LNCAP (cell line): ENCODE measurements around the gene ABHD15.

Experiments used
- CTCF ChIP-seq: fragments of 450-650 bp; IDR thresholded peaks from 2 replicates; pipeline ENCODE4 v1.5.1; 2017; ENCODE audit warnings: mild to moderate bottlenecking

Gene ABHD15

GRCh38 chr17:29612404-29613280 lies 45.8 kb upstream of the ABHD15 start:
- no peak for TF ChIP-seq CTCF

DNA sequence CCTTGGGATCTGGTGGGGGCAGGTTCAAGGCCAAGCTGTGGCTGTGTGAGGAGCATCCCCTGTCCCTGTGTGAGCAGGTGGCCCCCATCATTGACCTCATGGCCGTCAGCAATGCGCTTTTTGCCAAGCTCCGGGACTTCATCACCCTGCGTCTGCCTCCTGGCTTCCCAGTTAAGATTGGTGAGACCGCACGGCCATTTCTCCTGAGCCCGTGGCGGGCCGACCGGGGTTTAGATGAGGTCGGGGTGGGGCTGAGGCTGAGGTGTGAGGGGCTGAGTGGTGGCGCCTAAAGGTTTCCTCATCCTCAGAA lies 45.2 kb upstream of the ABHD15 start:
- no peak for TF ChIP-seq CTCF

GRCh38 chr17:29611351-29612093 lies 44.7 kb upstream of the ABHD15 start:
- TF ChIP-seq CTCF: no peak

DNA sequence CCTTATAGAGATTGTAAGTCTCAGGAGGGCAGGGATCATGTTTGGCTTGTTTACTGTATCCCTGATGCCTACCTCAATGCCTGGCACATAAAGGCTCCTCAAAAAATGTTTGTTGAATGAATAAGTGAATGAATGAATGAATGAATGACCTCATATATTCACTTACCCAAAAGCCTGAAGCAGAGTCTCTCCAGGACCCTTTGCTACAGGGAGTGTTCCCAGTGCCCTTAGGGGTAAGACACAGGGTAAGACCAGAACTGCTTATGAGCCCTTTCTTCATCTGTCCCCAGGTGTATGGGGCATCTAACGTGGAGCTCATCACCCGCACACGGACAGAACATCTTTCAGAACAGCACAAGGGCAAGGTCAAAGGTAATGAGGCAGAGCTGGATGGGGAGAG lies 43.6 kb upstream of the ABHD15 start:
- no peak for TF ChIP-seq CTCF

DNA sequence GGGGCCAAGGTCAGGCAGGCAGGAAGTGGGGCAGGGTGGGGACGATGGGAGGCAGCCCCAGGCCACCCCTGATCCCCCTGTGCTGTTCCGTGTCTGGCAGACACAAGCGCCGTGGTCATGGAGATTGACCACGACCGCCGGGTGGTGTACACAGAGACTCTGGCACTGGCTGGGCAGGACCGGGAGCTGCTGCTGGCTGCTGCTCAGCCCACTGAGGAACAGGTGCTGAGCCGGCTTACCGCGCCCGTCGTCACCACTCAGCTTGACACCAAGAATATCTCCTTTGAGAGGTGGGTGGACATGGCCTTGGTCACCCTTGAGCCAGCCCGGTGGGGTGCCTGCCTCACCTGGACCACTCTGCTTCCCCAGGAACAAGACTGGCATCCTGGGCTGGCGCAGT lies 42.1 kb upstream of the ABHD15 start:
- TF ChIP-seq CTCF: no peak

DNA sequence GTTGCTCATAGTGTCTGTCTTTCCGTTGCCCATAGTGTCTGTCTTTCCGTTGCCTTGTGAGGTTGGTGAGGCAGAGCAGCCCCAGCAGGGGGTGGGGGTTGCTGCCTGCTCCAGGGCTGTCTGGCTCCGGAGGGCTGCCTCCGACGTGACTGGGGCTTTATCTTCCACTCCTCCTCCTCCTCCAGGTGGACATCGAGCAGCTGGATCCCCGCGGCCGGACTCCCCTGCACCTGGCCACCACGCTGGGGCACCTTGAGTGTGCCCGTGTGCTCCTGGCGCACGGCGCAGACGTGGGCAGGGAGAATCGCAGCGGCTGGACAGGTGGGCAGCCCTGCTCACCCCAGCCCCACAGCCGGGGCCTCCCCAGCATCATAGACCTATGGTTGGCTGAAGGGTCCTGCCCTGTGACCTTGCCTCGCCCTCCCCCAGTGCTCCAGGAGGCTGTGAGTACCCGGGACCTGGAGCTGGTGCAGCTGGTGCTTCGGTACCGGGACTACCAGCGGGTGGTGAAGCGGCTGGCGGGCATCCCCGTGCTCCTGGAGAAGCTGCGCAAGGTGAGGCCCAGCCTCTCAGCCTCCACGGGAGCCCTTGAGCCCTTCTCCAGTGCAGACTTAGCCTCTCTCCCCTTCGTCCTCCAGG lies 40.8 kb upstream of the ABHD15 start:
- no peak for TF ChIP-seq CTCF

DNA sequence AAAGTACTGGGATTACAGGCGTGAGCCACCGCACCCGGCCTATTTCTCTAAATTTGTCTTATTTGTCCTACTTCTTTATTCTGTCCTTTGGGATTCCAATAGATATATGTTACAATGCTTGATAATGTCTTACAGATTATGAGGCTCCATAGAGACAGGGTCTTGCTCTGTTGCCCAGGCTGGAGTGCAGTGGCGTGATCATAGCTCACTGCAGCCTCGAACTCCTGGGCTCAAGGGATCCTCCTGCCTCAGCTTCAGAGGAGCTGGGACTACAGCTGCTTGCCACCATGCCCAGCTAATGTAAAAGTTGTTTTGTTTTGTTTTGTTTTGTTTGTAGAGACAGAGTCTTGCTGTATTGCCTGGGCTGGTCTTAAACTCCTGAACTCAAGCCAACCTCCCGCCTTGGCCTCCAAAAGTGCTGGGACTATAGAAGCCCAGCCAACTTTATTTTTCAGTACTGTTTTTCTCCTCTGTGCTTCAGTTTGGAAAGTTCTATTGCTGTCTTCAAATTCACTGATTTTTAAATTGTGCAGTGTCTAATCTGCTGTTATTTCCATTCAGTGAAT lies 36.4 kb upstream of the ABHD15 start:
- no peak for TF ChIP-seq CTCF
